NT2/D1 (cell line): ENCODE measurements around the gene TTC38.
A peak's percentile ranks its signal among the peaks of the same experiment; 100 is the strongest.

ENCODE experiments used
- DNase-seq: peaks from one replicate; pipeline ENCODE4 v3.0.0-alpha.2; 2011; ENCODE audit warnings: low read depth, low spot score
- H3K27me3 ChIP-seq: 2 replicates; pipeline ENCODE4 v1.6.0; 2011; ENCODE audit warnings: mild to moderate bottlenecking; ENCODE audit not compliant: insufficient read length, insufficient read depth
- H3K36me3 ChIP-seq: 2 replicates; pipeline ENCODE4 v1.6.1; 2011; ENCODE audit warnings: mild to moderate bottlenecking, low read length, mixed read lengths; ENCODE audit not compliant: insufficient read depth, insufficient read length
- H3K4me1 ChIP-seq: 2 replicates; pipeline ENCODE4 v1.5.1; 2011; ENCODE audit not compliant: insufficient read depth, insufficient read length
- H3K4me3 ChIP-seq: 2 replicates; pipeline ENCODE4 v1.5.1; 2011; ENCODE audit warnings: low read depth; ENCODE audit not compliant: insufficient read length
- H3K9ac ChIP-seq: 2 replicates; pipeline ENCODE4 v1.6.0; 2011; ENCODE audit warnings: low read depth; ENCODE audit not compliant: insufficient read length
- H3K9me3 ChIP-seq: 2 replicates; pipeline ENCODE4 v1.5.1; 2011; ENCODE audit warnings: mild to moderate bottlenecking, low read length; ENCODE audit not compliant: insufficient read depth
- SUZ12 ChIP-seq: IDR thresholded peaks from 2 replicates; pipeline ENCODE4 v1.6.1; 2011; ENCODE audit not compliant: insufficient read length, insufficient read depth; ENCODE audit errors: extremely low read depth
- YY1 ChIP-seq: IDR thresholded peaks from 2 replicates; pipeline ENCODE4 v1.6.1; 2011; ENCODE audit not compliant: insufficient read length, insufficient read depth
- ZNF274 ChIP-seq: IDR thresholded peaks from 2 replicates; pipeline ENCODE4 v1.6.1; 2011; ENCODE audit warnings: mild to moderate bottlenecking, low read depth, low read length

The TTC38 gene

DNA sequence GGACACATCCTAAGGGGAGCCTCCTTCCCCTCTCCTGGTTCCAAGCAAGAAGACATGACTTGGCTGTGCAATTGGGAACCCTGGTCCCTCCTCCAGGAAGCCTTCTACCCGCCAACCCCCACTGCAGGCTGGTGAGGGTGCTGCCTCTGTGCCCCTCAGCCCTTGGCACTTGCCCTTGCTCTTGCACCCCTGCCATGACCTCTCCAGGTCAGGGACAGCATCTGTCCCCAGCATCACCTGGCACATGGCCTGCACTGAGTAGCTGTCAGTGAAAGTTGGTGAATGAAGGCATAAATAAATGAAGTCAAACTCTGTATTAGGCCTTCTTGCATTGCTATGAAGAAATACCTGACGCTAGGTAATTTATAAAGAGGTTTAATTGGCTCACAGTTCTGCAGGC is 27.0 kb downstream of the TTC38 start:
- H3K4me1 ChIP-seq = peaks cover 14% of the 10 kb centered on the region

DNA sequence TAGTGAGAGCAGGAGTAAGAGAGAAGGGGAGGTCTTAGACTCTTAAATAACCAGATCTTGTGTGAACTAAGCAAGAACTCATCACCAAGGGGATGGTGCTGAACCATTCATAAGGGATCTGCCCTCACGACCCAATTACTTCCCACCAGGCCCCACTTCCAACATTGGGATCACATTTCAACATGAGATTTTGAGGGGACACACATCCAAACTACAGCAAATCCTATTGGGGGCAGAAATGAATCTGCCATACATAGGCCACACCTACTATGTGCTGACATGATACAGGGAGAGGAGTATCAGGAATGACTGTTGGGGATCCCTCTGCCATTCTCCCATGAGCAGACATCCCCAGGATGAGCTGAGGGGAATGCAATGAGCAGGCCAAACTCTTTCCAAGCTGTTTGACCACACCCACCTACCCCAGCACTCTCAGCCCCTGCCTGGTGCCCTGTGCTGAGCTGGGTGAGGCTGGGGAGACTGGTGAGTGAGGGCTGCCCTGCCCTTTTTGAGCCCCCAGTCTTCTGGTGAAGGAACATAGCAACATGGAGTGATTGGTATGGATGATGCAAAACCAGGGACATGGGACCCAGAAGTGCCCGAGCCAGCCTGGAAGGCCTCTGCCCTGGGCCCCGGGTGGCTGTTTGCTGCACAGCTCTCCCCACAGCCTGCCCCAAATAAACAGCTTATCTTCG is 27.6 kb downstream of the TTC38 start:
- H3K4me3 ChIP-seq = peak overlapping the region; percentile 72

More for the DNA sequence above, 27.0 kb downstream of the TTC38 start:
- H3K27me3 ChIP-seq = no peaks in the 10 kb centered on the region
- no peaks in the 10 kb centered on the region for H3K9me3 ChIP-seq
- no peak overlapping the region for H3K9ac ChIP-seq
- TF ChIP-seq ZNF274 (no peak), YY1 (no peak)
- no peak for DNase-seq
- H3K36me3 ChIP-seq = peaks cover 25% of the 10 kb centered on the region
- no peak overlapping the region for H3K4me3 ChIP-seq

GRCh38 chr22:46296257-46297150 is 28.7 kb downstream of the TTC38 start, which contains the start of gene GTSE1:
Gene GTSE1, plus strand, starts transcription at chr22:46296870. Its CDS starts 531 bp downstream, at chr22:46297401.
- Histone ChIP-seq H3K36me3 (peaks cover 37% of the 10 kb centered on the region), H3K4me1 (peaks cover 14% of the 10 kb centered on the region), H3K9ac (peak within 1 kb of the TSS; percentile 86), H3K9me3 (no peaks in the 10 kb centered on the region), H3K27me3 (no peaks in the 10 kb centered on the region), H3K4me3 (peak within 1 kb of the TSS; percentile 72)
- no peak for TF ChIP-seq SUZ12
- no peak for TF ChIP-seq YY1
- no peak for TF ChIP-seq ZNF274
- DNase-seq = peak; percentile 93

More for the DNA sequence above, 27.6 kb downstream of the TTC38 start:
- H3K27me3 ChIP-seq = no peaks in the 10 kb centered on the region
- DNase-seq = no peak
- peaks cover 29% of the 10 kb centered on the region for H3K36me3 ChIP-seq
- no peak for TF ChIP-seq ZNF274
- no peak for TF ChIP-seq SUZ12
- no peak for TF ChIP-seq YY1
- H3K9ac ChIP-seq = peak overlapping the region; percentile 85
- peaks cover 14% of the 10 kb centered on the region for H3K4me1 ChIP-seq
- H3K9me3 ChIP-seq = no peaks in the 10 kb centered on the region

- DNase-seq = peak; percentile 3
- H3K9ac ChIP-seq = peak overlapping the region; percentile 86
- peaks cover 38% of the 10 kb centered on the region for H3K36me3 ChIP-seq
- H3K9me3 ChIP-seq = no peaks in the 10 kb centered on the region
- H3K27me3 ChIP-seq = no peaks in the 10 kb centered on the region
- peaks cover 14% of the 10 kb centered on the region for H3K4me1 ChIP-seq
- H3K4me3 ChIP-seq = peak overlapping the region; percentile 72
- no peak for TF ChIP-seq SUZ12
- no peak for TF ChIP-seq YY1
- no peak for TF ChIP-seq ZNF274
Measured at GRCh38 chr22:46297151-46297812, 29.5 kb downstream of the TTC38 start.

DNA sequence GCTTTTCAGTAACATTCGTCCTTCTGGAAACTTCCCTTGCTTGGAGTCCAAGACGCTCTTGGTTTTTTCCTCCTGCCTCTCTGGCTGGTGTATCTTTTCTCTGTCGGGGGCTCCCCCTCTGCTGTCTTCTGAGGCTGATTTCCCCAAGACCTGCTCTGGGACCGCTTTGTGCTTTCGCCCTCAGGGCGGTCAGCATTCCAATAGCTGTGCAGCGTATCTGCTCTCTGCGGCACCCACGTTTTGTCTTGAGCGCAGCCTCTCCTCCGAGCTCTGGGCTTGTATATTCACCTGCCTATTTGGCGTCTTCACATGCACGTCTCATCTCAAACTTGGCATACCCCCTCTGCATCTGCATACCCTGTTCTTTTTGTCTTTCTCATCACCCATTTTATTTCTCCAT is 31.3 kb downstream of the TTC38 start:
- Histone ChIP-seq H3K27me3 (no peaks in the 10 kb centered on the region), H3K36me3 (peaks cover 40% of the 10 kb centered on the region)
- no peak for TF ChIP-seq YY1
- TF ChIP-seq ZNF274 = no peak
- no peak for TF ChIP-seq SUZ12

GRCh38 chr22:46300491-46300890 is 32.7 kb downstream of the TTC38 start:
- H3K27me3 ChIP-seq = no peaks in the 10 kb centered on the region
- TF ChIP-seq ZNF274 (no peak), SUZ12 (no peak), YY1 (no peak)
- H3K9me3 ChIP-seq = no peaks in the 10 kb centered on the region
- H3K36me3 ChIP-seq = peaks cover 48% of the 10 kb centered on the region
- DNase-seq = no peak
- H3K9ac ChIP-seq = peak overlapping the region; percentile 42
- H3K4me3 ChIP-seq = no peak overlapping the region
- peaks cover 10% of the 10 kb centered on the region for H3K4me1 ChIP-seq

More for the DNA sequence above, 31.3 kb downstream of the TTC38 start:
- peaks cover 12% of the 10 kb centered on the region for H3K4me1 ChIP-seq
- H3K9me3 ChIP-seq = no peaks in the 10 kb centered on the region
- DNase-seq = no peak
- peak overlapping the region; percentile 5 for H3K9ac ChIP-seq
- H3K4me3 ChIP-seq = no peak overlapping the region
